GM21515 (cell line): ENCODE results near the gene NAV2.

Experiments used
- ATAC-seq: cut with Tn5 transposase; IDR thresholded peaks from one replicate; pipeline ENCODE4 v1.9.1; 2021; ENCODE audit not compliant: unreplicated experiment

The NAV2 gene

DNA sequence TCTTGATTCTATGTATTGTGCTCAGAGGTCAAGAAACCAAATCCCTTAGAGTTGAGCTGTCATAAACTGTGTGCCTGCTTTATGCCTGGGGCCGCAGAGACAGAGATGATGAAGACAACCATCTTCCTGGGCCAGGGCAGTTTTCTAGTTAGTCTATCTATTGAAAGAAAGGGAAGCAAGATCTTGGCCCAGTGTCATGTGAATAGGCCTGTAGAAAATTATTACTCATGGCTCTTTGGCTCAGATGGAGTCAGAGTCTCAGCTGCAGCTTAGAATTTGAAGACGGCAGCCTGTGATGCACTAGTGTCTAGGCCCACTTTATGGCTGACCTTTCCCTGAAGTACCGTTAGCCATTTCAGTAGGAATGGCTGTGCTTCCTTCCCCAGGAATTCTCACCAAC lies 335.6 kb downstream of the NAV2 start:
- ATAC-seq: no peak

GRCh38 chr11:20048707-20049106 lies 336.1 kb downstream of the NAV2 start:
- ATAC-seq: no peak

DNA sequence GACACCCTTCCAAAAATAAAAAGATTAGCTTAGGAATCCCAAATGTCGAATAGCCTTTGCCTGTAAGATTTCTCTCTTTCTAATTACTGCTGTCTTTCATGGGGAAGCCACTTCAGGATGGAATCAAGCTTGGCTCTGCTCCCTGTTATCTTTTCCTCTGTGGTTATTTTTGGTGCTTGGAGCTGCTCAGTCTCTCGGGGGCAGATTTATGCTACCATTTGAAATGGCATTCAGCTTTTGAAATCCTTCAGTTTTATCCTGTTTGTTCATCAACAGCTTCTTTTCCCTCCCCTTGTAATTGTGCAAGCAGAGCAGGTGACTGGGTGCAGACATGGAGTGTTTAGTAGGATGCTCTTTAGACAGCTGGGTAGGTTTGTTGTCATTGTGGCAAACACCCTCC lies 336.6 kb downstream of the NAV2 start:
- no peak for ATAC-seq

DNA sequence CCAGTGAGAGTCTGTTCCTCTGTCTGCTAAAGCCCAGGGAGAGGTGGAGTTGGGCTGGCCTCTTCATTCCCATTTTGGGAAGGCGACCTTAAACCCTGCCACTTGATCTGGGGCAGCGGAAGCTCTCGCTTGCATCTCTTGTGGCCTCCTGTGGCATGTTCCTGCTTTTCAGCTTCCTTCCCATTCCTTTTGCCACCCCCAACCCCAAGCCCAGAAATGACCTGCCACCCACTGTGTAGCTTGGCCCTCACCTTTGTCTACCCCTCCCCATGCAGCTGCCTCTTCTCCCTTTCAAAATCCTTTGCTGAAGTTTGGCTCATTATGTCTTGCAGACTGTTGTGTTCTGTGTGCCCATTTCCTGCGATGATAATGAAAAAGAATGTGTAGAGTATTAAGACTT lies 337.4 kb downstream of the NAV2 start:
- no peak for ATAC-seq

GRCh38 chr11:20050551-20051333 lies 338.1 kb downstream of the NAV2 start:
- ATAC-seq: no peak

GRCh38 chr11:20051469-20052399 lies 339.1 kb downstream of the NAV2 start:
- ATAC-seq: no peak

DNA sequence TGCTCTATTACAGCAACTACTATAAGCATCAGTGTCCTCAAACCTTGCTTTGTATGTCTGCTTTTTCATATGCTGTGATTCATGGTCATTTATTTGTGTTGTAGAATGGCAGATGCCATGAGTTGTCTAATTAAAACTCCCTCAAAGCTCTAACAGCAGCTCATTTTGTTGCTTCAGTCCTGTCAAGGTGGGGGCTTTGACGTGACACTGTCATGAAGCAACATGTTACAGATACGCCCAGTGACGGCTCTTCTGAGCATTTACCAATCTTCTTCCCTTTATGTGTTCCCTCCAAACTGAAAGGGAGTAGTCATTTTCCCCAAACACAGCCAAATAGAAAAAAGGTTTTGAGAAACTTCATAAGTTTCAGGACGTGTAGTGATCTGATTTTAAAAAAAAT lies 340.9 kb downstream of the NAV2 start:
- ATAC-seq: no peak

- ATAC-seq: no peak
Observed at GRCh38 chr11:20054584-20054983, 341.9 kb downstream of the NAV2 start.

DNA sequence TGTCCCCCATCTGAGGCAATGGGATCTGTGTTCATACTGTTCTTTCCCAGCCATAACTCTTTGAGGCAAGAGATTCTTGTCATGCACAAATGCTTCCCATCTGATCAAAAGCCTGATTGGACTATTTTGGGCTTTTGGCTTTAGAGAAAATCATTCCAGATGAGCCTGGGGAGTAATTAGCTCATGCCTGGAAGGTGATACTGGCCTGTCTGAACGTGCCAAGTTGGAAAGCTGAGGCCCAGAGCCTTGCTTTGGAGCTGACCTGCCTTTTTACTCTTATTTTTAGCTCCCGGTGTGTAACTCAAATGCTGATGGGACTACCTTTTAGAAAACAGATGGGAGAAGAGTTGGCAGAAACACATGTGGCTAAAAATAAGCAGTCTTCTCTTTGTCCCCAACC lies 342.7 kb downstream of the NAV2 start:
- no peak for ATAC-seq

- ATAC-seq: no peak
Observed at GRCh38 chr11:20056109-20056949, 343.7 kb downstream of the NAV2 start.

GRCh38 chr11:20056950-20057943 lies 344.6 kb downstream of the NAV2 start:
- ATAC-seq: no peak

- ATAC-seq: no peak
Observed at GRCh38 chr11:20058749-20059458, 346.3 kb downstream of the NAV2 start.

DNA sequence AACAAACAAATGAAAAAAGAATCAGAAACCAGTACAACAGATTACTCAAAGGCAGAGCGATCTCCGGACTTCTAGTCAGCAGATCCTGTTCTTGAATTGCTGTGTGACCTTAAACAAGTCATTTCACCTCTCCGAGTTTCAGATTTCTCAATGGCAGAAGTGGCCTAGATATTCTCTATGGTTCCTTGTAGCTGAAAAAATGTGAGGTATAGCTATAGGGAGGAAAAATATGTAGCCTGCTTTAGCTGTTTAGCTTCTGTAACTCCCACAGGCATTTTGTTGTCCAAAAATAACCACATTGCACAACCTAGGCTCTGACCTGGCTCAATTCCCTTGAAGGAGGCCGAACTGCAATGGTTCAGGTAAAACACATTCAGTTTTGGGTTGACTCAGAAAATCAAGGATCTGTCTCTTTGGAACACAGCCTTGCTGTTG lies 347.0 kb downstream of the NAV2 start:
- no peak for ATAC-seq

GRCh38 chr11:20060181-20060580 lies 347.5 kb downstream of the NAV2 start:
- ATAC-seq: no peak

DNA sequence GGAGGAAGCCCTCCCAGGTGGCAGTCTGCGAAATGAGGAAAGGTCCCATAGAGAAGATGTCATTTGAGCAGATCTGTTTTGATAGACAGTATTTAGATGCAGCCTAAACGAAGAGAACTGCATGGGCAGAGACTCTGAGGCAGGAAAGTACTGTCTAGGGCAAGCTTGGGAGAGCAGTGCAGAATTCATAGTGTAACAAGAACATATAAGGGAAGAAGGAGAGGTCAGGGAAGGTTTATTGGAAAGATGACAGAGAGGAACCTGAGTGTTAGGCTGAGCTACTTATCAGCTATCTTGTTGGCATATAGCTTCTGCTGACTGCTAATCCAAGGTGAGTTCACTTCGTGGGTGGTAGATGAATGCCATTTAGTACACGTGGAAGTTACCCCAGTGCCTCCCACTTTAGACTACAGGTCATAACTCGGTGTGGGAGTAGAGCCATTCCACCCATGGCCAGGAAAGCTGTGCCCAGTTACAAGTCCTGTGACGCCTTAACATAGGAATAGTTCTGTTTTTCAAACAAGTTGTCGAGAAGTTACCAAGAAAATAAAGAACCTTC lies 348.1 kb downstream of the NAV2 start:
- no peak for ATAC-seq

DNA sequence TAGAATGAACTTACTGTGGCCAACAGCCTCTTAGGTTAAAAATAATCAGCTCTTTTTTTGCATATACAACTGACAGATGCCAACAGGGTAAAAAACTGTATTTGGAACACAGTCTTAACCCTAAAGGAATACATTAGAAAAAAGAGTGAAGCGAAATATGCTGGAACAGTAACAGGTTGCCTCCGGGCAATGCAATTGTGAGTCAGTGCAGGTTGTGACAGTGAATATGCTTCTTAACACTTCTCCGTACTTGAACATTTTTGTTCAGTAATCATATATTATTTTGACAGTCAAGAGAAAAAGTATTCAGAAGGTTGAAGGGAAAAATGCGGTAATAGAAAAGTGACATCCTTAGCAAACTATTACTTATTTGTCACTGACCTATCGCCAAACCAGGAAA lies 349.1 kb downstream of the NAV2 start:
- no peak for ATAC-seq

GRCh38 chr11:20064961-20065405 lies 352.3 kb downstream of the NAV2 start:
- no peak for ATAC-seq

DNA sequence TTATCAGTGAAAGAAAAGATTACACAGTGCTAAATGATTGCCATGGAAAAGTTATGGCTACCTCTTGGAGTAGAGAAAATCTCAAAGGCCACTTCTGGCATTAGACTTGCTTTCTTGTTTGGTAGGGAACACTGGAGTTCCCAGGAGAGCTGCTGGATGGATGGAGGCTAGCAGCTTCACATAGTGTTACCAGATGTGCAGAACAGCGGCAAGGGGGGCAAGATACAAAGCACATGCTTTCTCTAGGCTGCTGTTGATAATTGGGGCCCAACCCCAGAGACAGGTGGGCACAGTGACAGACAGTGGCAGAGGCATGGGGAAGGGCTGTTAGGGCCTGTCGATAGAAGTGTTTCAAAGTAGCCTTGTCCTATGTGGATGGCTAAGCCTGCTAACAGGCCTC lies 352.8 kb downstream of the NAV2 start:
- ATAC-seq: no peak
